ENCODE measurements around the gene ACTL6B. TPM values are rescaled to one million over a fixed set of nuclear protein-coding genes. Genes with fewer than 3 reads are reported as not detected.

ACTL6B gene
- total RNA-seq, 2 donors from 2014 or later, result 2.4 TPM; not detected in 1

DNA sequence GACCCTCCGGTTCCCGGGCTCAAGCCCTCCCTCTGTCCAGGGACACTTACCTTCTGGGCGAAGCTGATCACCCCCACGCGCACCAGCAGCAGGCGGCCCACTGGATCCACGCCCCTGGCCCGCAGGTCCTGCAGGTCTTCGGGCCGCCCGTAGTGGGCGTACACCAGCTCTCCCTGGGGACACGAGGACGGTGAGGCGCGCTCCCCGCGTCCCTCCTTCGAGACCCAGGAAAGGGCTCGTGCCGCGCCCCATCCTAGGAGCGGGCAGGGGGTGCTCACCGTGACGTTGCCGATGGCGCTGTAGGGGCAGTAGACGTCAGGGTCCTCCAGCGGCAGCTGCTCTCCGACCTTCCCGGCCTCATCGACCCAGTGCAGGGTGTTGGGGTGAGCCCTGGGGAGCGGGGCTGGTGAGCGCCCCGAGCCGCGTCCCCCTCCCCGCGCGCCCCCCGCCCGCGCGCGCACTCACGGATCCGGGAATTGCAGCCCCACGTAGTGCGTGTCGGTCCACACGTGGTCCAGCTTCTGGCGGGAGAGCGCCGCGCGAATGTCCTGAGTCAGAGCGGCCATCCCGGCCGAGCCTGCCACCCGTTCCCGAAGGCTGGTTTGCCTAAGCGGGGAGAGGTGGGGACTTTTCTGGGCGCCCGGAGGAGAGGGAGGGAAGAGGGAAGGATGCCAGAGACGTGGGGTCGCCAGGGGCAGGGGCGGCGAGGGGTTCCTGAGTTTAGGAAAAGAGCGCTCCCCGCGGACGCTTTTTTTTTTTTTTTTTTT lies 23.1 kb downstream of the ACTL6B start:
- Histone ChIP-seq H3K27me3 (replicated peaks; ENCODE audit: insufficient read depth) (no peaks in the 10 kb centered on the region), H3K27ac (no peak overlapping the region), H3K4me1 (replicated peaks) (peaks cover 3% of the 10 kb centered on the region), H3K9me3 (no peaks in the 10 kb centered on the region), H3K36me3 (no peaks in the 10 kb centered on the region), H3K4me3 (peak overlapping the region; percentile 22 to 32)
- intact Hi-C loops (cut with DNase I), result no loop called here
- WGBS, result 2% methylated on average over 63 of the region's 72 CpGs
- TF ChIP-seq POLR2AphosphoS5 (IDR thresholded peaks at IDR 0.05) (no peak), POLR2A (IDR thresholded peaks at IDR 0.05) (no peak)
- TF ChIP-seq, protein P1, sequence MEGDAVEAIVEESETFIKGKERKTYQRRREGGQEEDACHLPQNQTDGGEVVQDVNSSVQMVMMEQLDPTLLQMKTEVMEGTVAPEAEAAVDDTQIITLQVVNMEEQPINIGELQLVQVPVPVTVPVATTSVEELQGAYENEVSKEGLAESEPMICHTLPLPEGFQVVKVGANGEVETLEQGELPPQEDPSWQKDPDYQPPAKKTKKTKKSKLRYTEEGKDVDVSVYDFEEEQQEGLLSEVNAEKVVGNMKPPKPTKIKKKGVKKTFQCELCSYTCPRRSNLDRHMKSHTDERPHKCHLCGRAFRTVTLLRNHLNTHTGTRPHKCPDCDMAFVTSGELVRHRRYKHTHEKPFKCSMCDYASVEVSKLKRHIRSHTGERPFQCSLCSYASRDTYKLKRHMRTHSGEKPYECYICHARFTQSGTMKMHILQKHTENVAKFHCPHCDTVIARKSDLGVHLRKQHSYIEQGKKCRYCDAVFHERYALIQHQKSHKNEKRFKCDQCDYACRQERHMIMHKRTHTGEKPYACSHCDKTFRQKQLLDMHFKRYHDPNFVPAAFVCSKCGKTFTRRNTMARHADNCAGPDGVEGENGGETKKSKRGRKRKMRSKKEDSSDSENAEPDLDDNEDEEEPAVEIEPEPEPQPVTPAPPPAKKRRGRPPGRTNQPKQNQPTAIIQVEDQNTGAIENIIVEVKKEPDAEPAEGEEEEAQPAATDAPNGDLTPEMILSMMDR (IDR thresholded peaks at IDR 0.05), result peak in 2 of 4 experiments; percentile 28 to 52
- no peak for DNase-seq (ENCODE audit: low spot score)

DNA sequence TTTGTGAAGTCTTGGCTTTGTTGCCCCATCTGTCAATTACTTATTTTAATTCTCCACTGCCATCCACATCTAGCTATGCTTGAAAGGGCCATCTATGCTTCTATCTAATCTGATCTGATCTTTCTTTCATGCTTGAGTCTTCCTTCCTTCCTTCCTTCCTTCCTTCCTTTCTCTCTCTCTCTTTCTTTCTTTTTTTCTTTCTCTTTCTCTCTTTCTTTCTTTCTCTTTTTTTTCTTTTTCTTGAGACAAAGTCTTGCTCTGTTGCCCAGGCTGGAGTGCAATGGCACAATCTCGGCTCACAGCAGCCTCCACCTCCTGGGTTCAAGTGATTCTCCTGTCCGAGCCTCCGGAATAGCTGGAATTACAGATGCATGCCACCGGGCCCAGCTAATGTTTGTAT lies 26.2 kb downstream of the ACTL6B start:
- TF ChIP-seq, protein P1 (IDR thresholded peaks at IDR 0.05), result no peak
- no peak for TF ChIP-seq POLR2AphosphoS5 (IDR thresholded peaks at IDR 0.05)
- TF ChIP-seq POLR2A (IDR thresholded peaks at IDR 0.05), result no peak
- no peaks in the 10 kb centered on the region for H3K36me3 ChIP-seq
- intact Hi-C loops (cut with DNase I), result no loop called here
- H3K4me3 ChIP-seq, result no peak overlapping the region
- no peak overlapping the region for H3K27ac ChIP-seq
- no peaks in the 10 kb centered on the region for H3K27me3 ChIP-seq (replicated peaks; ENCODE audit: insufficient read depth)
- peaks cover 3% of the 10 kb centered on the region for H3K4me1 ChIP-seq (replicated peaks)
- 96% methylated on average over 4 of the region's 4 CpGs for WGBS
- no peaks in the 10 kb centered on the region for H3K9me3 ChIP-seq
- no peak for DNase-seq (ENCODE audit: low spot score)

DNA sequence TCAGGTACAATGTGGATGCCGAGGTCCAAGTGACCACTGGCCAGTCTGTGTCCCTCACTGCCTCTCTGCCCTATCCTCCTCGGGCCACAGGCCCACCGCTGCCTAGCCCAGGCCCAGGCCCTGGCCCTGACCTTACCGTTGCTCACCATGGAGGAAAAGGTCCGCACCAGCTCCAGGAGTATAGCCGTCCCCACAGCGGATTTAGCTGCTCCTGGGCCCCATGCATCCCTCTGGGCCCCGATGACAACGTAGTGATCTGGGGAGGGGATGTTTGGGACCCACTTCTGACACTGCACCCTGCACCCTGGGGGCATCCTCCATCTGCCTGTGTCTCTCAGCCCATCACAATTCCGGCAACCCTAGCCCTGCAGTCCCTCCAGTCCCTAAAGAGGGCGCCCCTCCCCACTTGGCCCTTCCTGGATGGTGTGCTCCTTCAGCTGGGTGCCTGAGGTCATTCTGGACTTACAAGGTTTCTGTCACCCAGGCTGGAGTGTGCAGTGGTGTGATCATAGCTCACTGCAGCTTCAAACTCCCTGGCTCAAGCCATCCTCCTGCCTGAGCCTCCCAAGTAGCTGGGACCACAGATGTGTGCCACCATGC lies 27.0 kb downstream of the ACTL6B start:
- intact Hi-C loops (cut with DNase I), result no loop called here
- Histone ChIP-seq H3K36me3 (no peaks in the 10 kb centered on the region), H3K4me3 (no peak overlapping the region), H3K4me1 (replicated peaks) (peaks cover 3% of the 10 kb centered on the region), H3K27ac (no peak overlapping the region), H3K9me3 (no peaks in the 10 kb centered on the region), H3K27me3 (replicated peaks; ENCODE audit: insufficient read depth) (no peaks in the 10 kb centered on the region)
- TF ChIP-seq POLR2AphosphoS5 (IDR thresholded peaks at IDR 0.05) (no peak), POLR2A (IDR thresholded peaks at IDR 0.05) (no peak)
- TF ChIP-seq, protein P1 (IDR thresholded peaks at IDR 0.05), result no peak
- WGBS, result 77% methylated on average over 11 of the region's 11 CpGs
- DNase-seq (ENCODE audit: low spot score), result no peak

DNA sequence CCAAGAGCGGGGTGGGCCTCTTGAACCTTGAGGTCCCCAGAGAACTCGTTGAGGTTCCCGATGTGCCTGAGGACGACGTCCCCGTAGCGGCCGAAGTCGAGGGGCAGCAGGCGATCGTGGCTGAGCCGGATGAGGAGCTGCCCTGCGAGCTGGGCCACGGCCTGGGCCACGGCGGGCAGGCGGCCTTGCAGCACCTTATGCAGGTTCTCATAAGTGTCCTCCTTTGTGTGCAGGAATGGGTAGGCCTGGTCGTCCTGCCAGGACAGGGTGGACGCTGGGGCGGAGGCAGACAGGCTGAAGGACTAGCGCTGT lies 29.1 kb downstream of the ACTL6B start:
- Histone ChIP-seq H3K4me1 (replicated peaks) (no peaks in the 10 kb centered on the region), H3K4me3 (no peak overlapping the region), H3K27me3 (replicated peaks; ENCODE audit: insufficient read depth) (no peaks in the 10 kb centered on the region), H3K36me3 (no peaks in the 10 kb centered on the region), H3K27ac (peak overlapping the region in 1 of 2 donors; percentile 11), H3K9me3 (no peaks in the 10 kb centered on the region)
- intact Hi-C loops (cut with DNase I), result no loop called here
- DNase-seq (ENCODE audit: low spot score), result no peak
- TF ChIP-seq POLR2A (IDR thresholded peaks at IDR 0.05) (no peak), POLR2AphosphoS5 (IDR thresholded peaks at IDR 0.05) (no peak)
- TF ChIP-seq, protein P1 (IDR thresholded peaks at IDR 0.05), result no peak
- WGBS, result 86% methylated on average over 21 of the region's 21 CpGs
